Fibroblast of villous mesenchyme (primary cell): ENCODE results near the gene NNMT. TPM values are rescaled to one million over a fixed set of nuclear protein-coding genes. Genes with fewer than 3 reads are reported as not detected.

ENCODE experiments used
- DNase-seq: peaks from one replicate; pipeline ENCODE4 v3.0.0-alpha.2; 2010; ENCODE audit warnings: low read depth
- H3K4me3 ChIP-seq: 2 replicates; pipeline ENCODE4 v1.5.1; 2011; ENCODE audit warnings: low read depth, mild to moderate bottlenecking, low read length
- CTCF ChIP-seq: IDR thresholded peaks from 2 replicates; pipeline ENCODE4 v1.5.1; 2012; ENCODE audit warnings: low read depth, mild to moderate bottlenecking, low read length; ENCODE audit not compliant: insufficient read depth
- total RNA-seq: library from RNA; depleted of rRNA; stranded (reverse); fragments of >200 nt; gene quantifications from 2 replicates; pipeline ENCODE4 v1.2.3, GENCODE V29; 2012

NNMT gene
- total RNA-seq, 1 donor, result 505 TPM

GRCh38 chr11:114304969-114305368 is 8.8 kb downstream of the NNMT start:
- no peak for TF ChIP-seq CTCF
- no peak for DNase-seq
- H3K4me3 ChIP-seq, result peak overlapping the region; percentile 42

- no peak for TF ChIP-seq CTCF
- peak; percentile 91 for DNase-seq
- H3K4me3 ChIP-seq, result peak overlapping the region; percentile 47
Observed at GRCh38 chr11:114307524-114308203, 11.5 kb downstream of the NNMT start.

- no peak for TF ChIP-seq CTCF
- peak; percentile 78 for DNase-seq
- peak overlapping the region; percentile 47 for H3K4me3 ChIP-seq
Observed at GRCh38 chr11:114308689-114309089, 12.5 kb downstream of the NNMT start.

GRCh38 chr11:114309517-114309916 is 13.3 kb downstream of the NNMT start:
- no peak for TF ChIP-seq CTCF
- peak; percentile 50 for DNase-seq
- H3K4me3 ChIP-seq, result peak overlapping the region; percentile 47

GRCh38 chr11:114310095-114310494 is 13.9 kb downstream of the NNMT start:
- DNase-seq, result no peak
- H3K4me3 ChIP-seq, result no peak overlapping the region
- no peak for TF ChIP-seq CTCF

- no peak for TF ChIP-seq CTCF
- no peak for DNase-seq
- no peak overlapping the region for H3K4me3 ChIP-seq
Observed at GRCh38 chr11:114311946-114312345, 15.7 kb downstream of the NNMT start.

- TF ChIP-seq CTCF, result no peak
- DNase-seq, result no peak
Observed at GRCh38 chr11:114314096-114314495, 17.9 kb downstream of the NNMT start.

More at GRCh38 chr11:114314096-114314495, 17.9 kb downstream of the NNMT start:
- H3K4me3 ChIP-seq, result no peak overlapping the region
